ENCODE results near the gene PYROXD2. TPM values are rescaled to one million over a fixed set of nuclear protein-coding genes. Genes with fewer than 3 reads are reported as not detected.

PYROXD2 gene
- total RNA-seq = 8.8 TPM
- polyA plus RNA-seq (ENCODE audit: insufficient read depth in 1 of 8, insufficient read length in 8 of 8, low replicate concordance in 1 of 8) = 10 to 100 TPM; 10.9 to 18.9 (median 15.0) TPM
- long read RNA-seq, donor 1 = 0 reads
- long read RNA-seq, donor 2 = 0 reads
- long read RNA-seq, donor 3, partial matches to known transcripts = 0 of 2 reads
- long read RNA-seq, donor 3, other reads (novel, unspliced or antisense) = 0 of 2 reads
- long read RNA-seq, donor 4 = 0 reads
- long read RNA-seq, donor 5, partial matches to known transcripts = 0 of 4 reads
- long read RNA-seq, donor 5, other reads (novel, unspliced or antisense) = 0 of 4 reads
- long read RNA-seq, donor 6, partial matches to known transcripts = 0 of 5 reads
- long read RNA-seq, donor 6, other reads (novel, unspliced or antisense) = 0 of 5 reads
- long read RNA-seq, donor 7, partial matches to known transcripts = 0 of 2 reads
- long read RNA-seq, donor 7, other reads (novel, unspliced or antisense) = 0 of 2 reads
- long read RNA-seq, donor 8, partial matches to known transcripts = 5 of 6 reads
- long read RNA-seq, donor 8, other reads (novel, unspliced or antisense) = 0 of 6 reads
- long read RNA-seq, donor 9, partial matches to known transcripts = 0 of 2 reads
- long read RNA-seq, donor 9, other reads (novel, unspliced or antisense) = 0 of 2 reads
- long read RNA-seq, donor 10, partial matches to known transcripts = 6 of 6 reads
- long read RNA-seq, donor 10, other reads (novel, unspliced or antisense) = 0 of 6 reads
- long read RNA-seq, donor 11, partial matches to known transcripts = 0 of 1 reads
- long read RNA-seq, donor 11, other reads (novel, unspliced or antisense) = 0 of 1 reads

DNA sequence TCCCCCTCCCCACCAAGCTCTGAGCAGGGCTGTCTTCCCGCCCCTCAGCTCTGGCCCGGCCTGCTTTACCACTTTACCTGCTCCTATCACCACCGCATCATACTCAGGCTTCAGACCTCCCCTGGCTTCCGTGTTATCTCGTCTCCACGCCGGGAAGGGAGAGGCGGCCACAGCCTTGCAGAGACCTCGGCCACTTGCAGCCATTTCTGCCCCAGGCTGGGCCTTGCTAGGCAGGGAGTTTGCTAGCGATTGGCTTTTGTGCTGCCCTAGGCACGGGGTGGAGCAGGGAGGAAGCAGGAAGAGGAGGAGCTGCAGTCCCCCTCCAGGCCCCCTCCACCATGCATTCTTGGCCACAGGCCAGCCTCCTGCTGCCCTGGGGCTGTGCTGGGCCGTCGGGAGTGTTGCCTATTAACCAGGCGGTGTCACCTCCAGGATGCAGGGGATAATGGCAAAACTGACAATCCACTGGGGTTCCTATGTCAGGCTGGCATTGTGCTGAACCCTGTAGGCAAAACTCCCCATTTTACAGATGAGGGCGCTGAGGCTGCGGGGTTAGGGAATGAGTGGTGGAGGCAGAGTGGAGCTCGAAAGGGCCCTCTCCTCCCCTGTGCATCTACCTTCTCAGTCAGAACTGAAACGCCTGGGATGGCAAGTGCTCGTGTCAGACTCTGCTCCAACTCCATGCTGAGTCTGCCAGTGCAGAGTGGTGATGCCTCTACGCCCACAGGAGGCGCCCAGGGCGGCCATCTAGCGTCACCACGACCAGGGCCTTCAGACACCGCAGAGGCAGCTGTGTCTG, at the start of gene PYROXD2:
TSS of gene PYROXD2 (minus strand) at position 251 of the 799 bp plus-strand sequence. CDS start at position 204, 47 bp downstream.
- H3K27me3 ChIP-seq (ENCODE audit: control insufficient read depth, insufficient read depth, low read length) = no peaks in the 10 kb centered on the region
- H3K4me1 ChIP-seq (ENCODE audit: control insufficient read depth, insufficient read depth, low read length) = peaks cover 45% of the 10 kb centered on the region
- DNase-seq = peak; percentile 93
- no peaks in the 10 kb centered on the region for H3K9me3 ChIP-seq (replicated peaks; ENCODE audit: control insufficient read depth, low read depth, low read length)
- H3K27ac ChIP-seq (ENCODE audit: low read length) = peak within 1 kb of the TSS; percentile 81
- WGBS (ENCODE audit: insufficient coverage) = 36% methylated on average over 9 of the region's 25 CpGs
- H3K4me3 ChIP-seq (ENCODE audit: low read length) = peak within 1 kb of the TSS; percentile 73
- peaks cover 33% of the 10 kb centered on the region for H3K36me3 ChIP-seq (ENCODE audit: control insufficient read depth, insufficient read depth, low read length)

GRCh38 chr10:98463976-98464754, 49.2 kb upstream of the PYROXD2 start:
- peaks cover 11% of the 10 kb centered on the region for H3K27me3 ChIP-seq (ENCODE audit: control insufficient read depth, insufficient read depth, low read length)
- no peak overlapping the region for H3K27ac ChIP-seq (ENCODE audit: low read length)
- WGBS (ENCODE audit: insufficient coverage) = 86% methylated on average over 7 of the region's 8 CpGs
- H3K4me3 ChIP-seq (ENCODE audit: low read length) = no peak overlapping the region
- H3K9me3 ChIP-seq (replicated peaks; ENCODE audit: control insufficient read depth, low read depth, low read length) = no peaks in the 10 kb centered on the region
- H3K36me3 ChIP-seq (ENCODE audit: control insufficient read depth, insufficient read depth, low read length) = no peaks in the 10 kb centered on the region
- peaks cover 8% of the 10 kb centered on the region for H3K4me1 ChIP-seq (ENCODE audit: control insufficient read depth, insufficient read depth, low read length)
- no peak for DNase-seq

DNA sequence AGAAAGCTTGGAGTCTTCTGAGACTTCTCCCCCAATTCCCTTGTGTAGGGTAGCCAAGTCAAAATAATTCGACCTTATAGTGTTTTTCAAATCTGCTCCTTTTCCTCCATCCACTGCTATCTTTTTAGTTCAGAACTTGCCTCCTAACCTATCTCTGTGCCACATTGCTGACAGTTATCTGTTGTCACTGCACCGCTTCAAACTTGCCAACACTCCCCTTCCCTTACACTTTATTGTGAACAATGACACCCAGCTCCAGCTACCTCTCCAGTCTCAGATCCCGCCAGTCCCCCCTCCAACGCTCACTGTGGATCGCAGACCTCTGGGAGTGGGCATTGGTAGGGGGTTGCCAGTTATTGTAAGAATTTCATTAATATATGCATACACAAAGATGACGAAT, 48.0 kb upstream of the PYROXD2 start:
- DNase-seq = no peak
- H3K27me3 ChIP-seq (ENCODE audit: control insufficient read depth, insufficient read depth, low read length) = peaks cover 7% of the 10 kb centered on the region
- no peak overlapping the region for H3K27ac ChIP-seq (ENCODE audit: low read length)
- peaks cover 6% of the 10 kb centered on the region for H3K4me1 ChIP-seq (ENCODE audit: control insufficient read depth, insufficient read depth, low read length)
- WGBS (ENCODE audit: insufficient coverage) = 87% methylated on average over 2 of the region's 6 CpGs
- H3K36me3 ChIP-seq (ENCODE audit: control insufficient read depth, insufficient read depth, low read length) = no peaks in the 10 kb centered on the region
- no peak overlapping the region for H3K4me3 ChIP-seq (ENCODE audit: low read length)
- H3K9me3 ChIP-seq (replicated peaks; ENCODE audit: control insufficient read depth, low read depth, low read length) = no peaks in the 10 kb centered on the region

DNA sequence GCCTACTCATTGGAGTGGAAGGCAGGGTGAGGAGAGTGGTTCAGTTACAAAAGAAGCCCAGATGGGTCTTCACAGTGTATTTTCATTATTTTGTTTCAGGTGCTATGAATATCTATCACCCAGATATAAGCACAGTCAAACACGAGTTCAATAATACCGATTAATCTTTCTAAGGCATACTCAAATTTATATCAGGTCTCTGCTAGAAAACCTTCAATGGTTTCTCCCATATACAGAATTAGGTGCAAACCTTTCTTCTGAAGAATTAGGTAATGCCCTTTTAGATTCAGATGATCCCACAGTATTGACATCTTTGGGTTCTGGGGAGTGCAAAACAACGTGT, 46.5 kb upstream of the PYROXD2 start:
- Histone ChIP-seq H3K27me3 (ENCODE audit: control insufficient read depth, insufficient read depth, low read length) (peaks cover 8% of the 10 kb centered on the region), H3K27ac (ENCODE audit: low read length) (no peak overlapping the region), H3K9me3 (replicated peaks; ENCODE audit: control insufficient read depth, low read depth, low read length) (no peaks in the 10 kb centered on the region), H3K4me1 (ENCODE audit: control insufficient read depth, insufficient read depth, low read length) (no peaks in the 10 kb centered on the region), H3K4me3 (ENCODE audit: low read length) (no peak overlapping the region), H3K36me3 (ENCODE audit: control insufficient read depth, insufficient read depth, low read length) (no peaks in the 10 kb centered on the region)
- no peak for DNase-seq
- no CpG with 5 or more reads among the region's 3 CpGs for WGBS (ENCODE audit: insufficient coverage)

- 65% methylated on average over 2 of the region's 3 CpGs for WGBS (ENCODE audit: insufficient coverage)
- no peaks in the 10 kb centered on the region for H3K9me3 ChIP-seq (replicated peaks; ENCODE audit: control insufficient read depth, low read depth, low read length)
- no peak overlapping the region for H3K27ac ChIP-seq (ENCODE audit: low read length)
- H3K4me3 ChIP-seq (ENCODE audit: low read length) = no peak overlapping the region
- H3K27me3 ChIP-seq (ENCODE audit: control insufficient read depth, insufficient read depth, low read length) = peaks cover 9% of the 10 kb centered on the region
- no peaks in the 10 kb centered on the region for H3K4me1 ChIP-seq (ENCODE audit: control insufficient read depth, insufficient read depth, low read length)
- H3K36me3 ChIP-seq (ENCODE audit: control insufficient read depth, insufficient read depth, low read length) = no peaks in the 10 kb centered on the region
- peak; percentile 57 for DNase-seq
Observed at GRCh38 chr10:98460837-98461499, 46.0 kb upstream of the PYROXD2 start.

GRCh38 chr10:98458809-98459784, 44.1 kb upstream of the PYROXD2 start:
- no peak overlapping the region for H3K27ac ChIP-seq (ENCODE audit: low read length)
- no peaks in the 10 kb centered on the region for H3K9me3 ChIP-seq (replicated peaks; ENCODE audit: control insufficient read depth, low read depth, low read length)
- no peaks in the 10 kb centered on the region for H3K4me1 ChIP-seq (ENCODE audit: control insufficient read depth, insufficient read depth, low read length)
- 86% methylated on average over 9 of the region's 15 CpGs for WGBS (ENCODE audit: insufficient coverage)
- no peak for DNase-seq
- peaks cover 9% of the 10 kb centered on the region for H3K27me3 ChIP-seq (ENCODE audit: control insufficient read depth, insufficient read depth, low read length)
- H3K36me3 ChIP-seq (ENCODE audit: control insufficient read depth, insufficient read depth, low read length) = no peaks in the 10 kb centered on the region
- no peak overlapping the region for H3K4me3 ChIP-seq (ENCODE audit: low read length)

DNA sequence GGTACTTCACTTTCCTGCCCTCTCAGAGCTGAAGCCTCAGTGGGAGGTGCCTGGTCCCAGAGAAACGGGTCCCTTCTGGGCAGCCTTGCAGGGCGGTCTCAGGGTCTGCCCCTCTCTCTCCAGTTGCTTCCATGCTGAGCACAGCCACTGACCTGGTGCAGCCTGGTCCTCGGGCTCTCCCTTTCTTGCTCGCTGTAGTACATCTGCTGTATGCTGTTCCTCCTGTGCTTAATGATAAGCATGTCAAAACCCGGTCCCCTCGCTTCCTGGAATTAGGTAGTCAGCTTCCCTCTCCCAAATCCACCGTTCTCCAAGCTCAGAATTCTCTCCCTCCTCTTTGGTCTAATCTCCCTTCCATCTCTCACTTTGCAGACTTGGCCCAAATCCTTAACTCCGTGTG, 42.7 kb upstream of the PYROXD2 start:
- Histone ChIP-seq H3K36me3 (ENCODE audit: control insufficient read depth, insufficient read depth, low read length) (no peaks in the 10 kb centered on the region), H3K27me3 (ENCODE audit: control insufficient read depth, insufficient read depth, low read length) (peaks cover 9% of the 10 kb centered on the region), H3K4me1 (ENCODE audit: control insufficient read depth, insufficient read depth, low read length) (no peaks in the 10 kb centered on the region), H3K27ac (ENCODE audit: low read length) (no peak overlapping the region), H3K9me3 (replicated peaks; ENCODE audit: control insufficient read depth, low read depth, low read length) (no peaks in the 10 kb centered on the region), H3K4me3 (ENCODE audit: low read length) (no peak overlapping the region)
- WGBS (ENCODE audit: insufficient coverage) = 42% methylated on average over 8 of the region's 8 CpGs
- DNase-seq = no peak

GRCh38 chr10:98456686-98457482, 41.9 kb upstream of the PYROXD2 start:
- no peaks in the 10 kb centered on the region for H3K4me1 ChIP-seq (ENCODE audit: control insufficient read depth, insufficient read depth, low read length)

More at GRCh38 chr10:98456686-98457482, 41.9 kb upstream of the PYROXD2 start:
- no peaks in the 10 kb centered on the region for H3K36me3 ChIP-seq (ENCODE audit: control insufficient read depth, insufficient read depth, low read length)
- H3K27me3 ChIP-seq (ENCODE audit: control insufficient read depth, insufficient read depth, low read length) = peaks cover 9% of the 10 kb centered on the region
- DNase-seq = no peak
- 80% methylated on average over 5 of the region's 12 CpGs for WGBS (ENCODE audit: insufficient coverage)
- H3K27ac ChIP-seq (ENCODE audit: low read length) = no peak overlapping the region
- H3K9me3 ChIP-seq (replicated peaks; ENCODE audit: control insufficient read depth, low read depth, low read length) = no peaks in the 10 kb centered on the region
- H3K4me3 ChIP-seq (ENCODE audit: low read length) = no peak overlapping the region

All from muscle of leg (tissue), 16 donors.